SK-N-SH treated with all-trans-retinoic acid at 6 μM for 48 hours (cell line): ENCODE measurements around the gene NMT1.

Experiments used
- ATAC-seq: fragments of 200-7000 bp; cut with Tn5 transposase; 3 replicates; pipeline ENCODE4 v1.9.1; 2020; ENCODE audit warnings: mild to moderate bottlenecking, moderate library complexity
- ARNTL ChIP-seq: fragments of 450-650 bp; formaldehyde crosslinking; IDR thresholded peaks from 2 replicates; pipeline ENCODE4 v1.5.0; 2020; ENCODE audit warnings: low read depth, mild to moderate bottlenecking, moderate library complexity, borderline replicate concordance
- BACH2 ChIP-seq: fragments of 250-450 bp; sonication (Bioruptor Pico); IDR thresholded peaks from 2 replicates; pipeline ENCODE4 v1.9.0; 2021; ENCODE audit warnings: mild to moderate bottlenecking, borderline replicate concordance
- CSDC2 ChIP-seq: fragments of 250-450 bp; sonication (Bioruptor Pico); IDR thresholded peaks from 2 replicates; pipeline ENCODE4 v1.5.0; 2020; ENCODE audit warnings: mild to moderate bottlenecking, moderate library complexity
- ESRRG ChIP-seq: fragments of 250-450 bp; sonication (Bioruptor Pico); IDR thresholded peaks from 2 replicates; pipeline ENCODE4 v1.6.1; 2021; ENCODE audit warnings: mild to moderate bottlenecking
- ISL1 ChIP-seq: fragments of 250-450 bp; sonication (Bioruptor Pico); IDR thresholded peaks from 2 replicates; pipeline ENCODE4 v2.1.2; 2022; ENCODE audit warnings: mild to moderate bottlenecking, moderate library complexity
- OSR1 ChIP-seq: fragments of 250-450 bp; sonication (Bioruptor Pico); IDR thresholded peaks from 2 replicates; pipeline ENCODE4 v1.8.0; 2022; ENCODE audit warnings: moderate library complexity, mild to moderate bottlenecking, inconsistent platforms
- PPARA ChIP-seq: fragments of 250-450 bp; sonication (Bioruptor Pico); IDR thresholded peaks from 2 replicates; pipeline ENCODE4 v1.5.0; 2020; ENCODE audit warnings: mild to moderate bottlenecking, borderline replicate concordance
- RARB ChIP-seq: fragments of 250-450 bp; sonication (Bioruptor Pico); IDR thresholded peaks from 2 replicates; pipeline ENCODE4 v1.8.0; 2021; ENCODE audit warnings: mild to moderate bottlenecking, moderate library complexity
- SNAI2 ChIP-seq: fragments of 250-450 bp; sonication (Bioruptor Pico); IDR thresholded peaks from 2 replicates; pipeline ENCODE4 v1.5.0; 2020; ENCODE audit warnings: mild to moderate bottlenecking, moderate library complexity
- TCF4 ChIP-seq: fragments of 250-450 bp; sonication (Bioruptor Pico); IDR thresholded peaks from 2 replicates; pipeline ENCODE4 v1.8.0; 2021; ENCODE audit warnings: mild to moderate bottlenecking, moderate library complexity, borderline replicate concordance
- TOX ChIP-seq: fragments of 250-450 bp; sonication (Bioruptor Pico); IDR thresholded peaks from 2 replicates; pipeline ENCODE4 v1.8.0; 2021; ENCODE audit warnings: mild to moderate bottlenecking, moderate library complexity, borderline replicate concordance
- ZC3H10 ChIP-seq: fragments of 250-450 bp; sonication (Bioruptor Pico); IDR thresholded peaks from 2 replicates; pipeline ENCODE4 v1.5.1; 2021; ENCODE audit warnings: mild to moderate bottlenecking, moderate library complexity
- ZFP3 ChIP-seq: fragments of 250-450 bp; sonication (Bioruptor Pico); IDR thresholded peaks from 2 replicates; pipeline ENCODE4 v1.5.0; 2020; ENCODE audit warnings: mild to moderate bottlenecking, moderate library complexity
- ZFP30 ChIP-seq: fragments of 450-650 bp; formaldehyde crosslinking; IDR thresholded peaks from 2 replicates; pipeline ENCODE4 v1.5.0; 2022; ENCODE audit warnings: mild to moderate bottlenecking, moderate library complexity
- ZNF565 ChIP-seq: fragments of 450-650 bp; formaldehyde crosslinking; conservative IDR thresholded peaks from 2 replicates; pipeline ENCODE4 v1.5.0; 2020; ENCODE audit warnings: low read depth, mild to moderate bottlenecking, moderate library complexity
- ZNF70 ChIP-seq: fragments of 450-650 bp; formaldehyde crosslinking; IDR thresholded peaks from 2 replicates; pipeline ENCODE4 v1.5.0; 2020; ENCODE audit warnings: mild to moderate bottlenecking, moderate library complexity
- TF ChIP-seq, protein P1 (sequence below): fragments of 250-450 bp; sonication (Bioruptor Pico); IDR thresholded peaks from 2 replicates; pipeline ENCODE4 v1.5.1; 2020; ENCODE audit warnings: low read depth, mild to moderate bottlenecking, moderate library complexity
- TF ChIP-seq, protein P2 (sequence below): fragments of 250-450 bp; sonication (Bioruptor Pico); IDR thresholded peaks from 2 replicates; pipeline ENCODE4 v1.8.0; 2020; ENCODE audit warnings: mild to moderate bottlenecking, moderate library complexity, borderline replicate concordance
- TF ChIP-seq, protein P3 (sequence below): fragments of 250-450 bp; sonication (Bioruptor Pico); IDR thresholded peaks from 2 replicates; pipeline ENCODE4 v1.8.0; 2021; ENCODE audit warnings: low read depth, mild to moderate bottlenecking, moderate library complexity, borderline replicate concordance
- TF ChIP-seq, protein P4 (sequence below): fragments of 250-450 bp; sonication (Bioruptor Pico); IDR thresholded peaks from 2 replicates; pipeline ENCODE4 v1.5.0; 2020; ENCODE audit warnings: mild to moderate bottlenecking, moderate library complexity

Gene NMT1

DNA sequence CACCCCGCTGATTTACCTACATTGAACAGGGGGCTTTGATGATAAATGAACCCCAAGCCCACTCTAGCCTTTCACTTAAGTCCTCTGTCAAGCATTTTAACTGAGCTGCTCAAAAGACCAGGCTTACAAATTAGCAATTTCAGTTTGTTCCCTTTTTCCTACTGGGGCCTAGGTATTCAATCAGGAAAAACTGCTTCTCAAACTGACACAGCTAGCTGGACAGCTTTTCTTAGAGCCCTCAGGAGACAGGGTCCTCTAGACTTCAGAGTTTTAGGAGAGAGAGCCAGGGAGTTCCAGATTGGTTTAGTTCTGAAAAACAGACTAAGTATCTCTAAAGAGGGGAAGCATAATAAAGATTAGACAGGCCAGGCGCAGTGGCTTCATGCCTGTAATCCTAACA is 94.4 kb downstream of the NMT1 start:
- no peak for TF ChIP-seq PPARA (CRISPR knock-in tag)
- no peak for TF ChIP-seq ZNF70 (CRISPR knock-in tag)
- TF ChIP-seq, protein P1, sequence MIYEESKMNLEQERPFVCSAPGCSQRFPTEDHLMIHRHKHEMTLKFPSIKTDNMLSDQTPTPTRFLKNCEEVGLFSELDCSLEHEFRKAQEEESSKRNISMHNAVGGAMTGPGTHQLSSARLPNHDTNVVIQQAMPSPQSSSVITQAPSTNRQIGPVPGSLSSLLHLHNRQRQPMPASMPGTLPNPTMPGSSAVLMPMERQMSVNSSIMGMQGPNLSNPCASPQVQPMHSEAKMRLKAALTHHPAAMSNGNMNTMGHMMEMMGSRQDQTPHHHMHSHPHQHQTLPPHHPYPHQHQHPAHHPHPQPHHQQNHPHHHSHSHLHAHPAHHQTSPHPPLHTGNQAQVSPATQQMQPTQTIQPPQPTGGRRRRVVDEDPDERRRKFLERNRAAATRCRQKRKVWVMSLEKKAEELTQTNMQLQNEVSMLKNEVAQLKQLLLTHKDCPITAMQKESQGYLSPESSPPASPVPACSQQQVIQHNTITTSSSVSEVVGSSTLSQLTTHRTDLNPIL (CRISPR knock-in tag) = no peak
- TF ChIP-seq ESRRG (CRISPR knock-in tag) = no peak
- TF ChIP-seq, protein P2, sequence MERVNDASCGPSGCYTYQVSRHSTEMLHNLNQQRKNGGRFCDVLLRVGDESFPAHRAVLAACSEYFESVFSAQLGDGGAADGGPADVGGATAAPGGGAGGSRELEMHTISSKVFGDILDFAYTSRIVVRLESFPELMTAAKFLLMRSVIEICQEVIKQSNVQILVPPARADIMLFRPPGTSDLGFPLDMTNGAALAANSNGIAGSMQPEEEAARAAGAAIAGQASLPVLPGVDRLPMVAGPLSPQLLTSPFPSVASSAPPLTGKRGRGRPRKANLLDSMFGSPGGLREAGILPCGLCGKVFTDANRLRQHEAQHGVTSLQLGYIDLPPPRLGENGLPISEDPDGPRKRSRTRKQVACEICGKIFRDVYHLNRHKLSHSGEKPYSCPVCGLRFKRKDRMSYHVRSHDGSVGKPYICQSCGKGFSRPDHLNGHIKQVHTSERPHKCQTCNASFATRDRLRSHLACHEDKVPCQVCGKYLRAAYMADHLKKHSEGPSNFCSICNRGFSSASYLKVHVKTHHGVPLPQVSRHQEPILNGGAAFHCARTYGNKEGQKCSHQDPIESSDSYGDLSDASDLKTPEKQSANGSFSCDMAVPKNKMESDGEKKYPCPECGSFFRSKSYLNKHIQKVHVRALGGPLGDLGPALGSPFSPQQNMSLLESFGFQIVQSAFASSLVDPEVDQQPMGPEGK (CRISPR knock-in tag) = no peak
- TF ChIP-seq TOX (CRISPR knock-in tag) = no peak
- no peak for TF ChIP-seq ARNTL
- no peak for TF ChIP-seq OSR1 (CRISPR knock-in tag)
- no peak for TF ChIP-seq ZNF565
- no peak for TF ChIP-seq BACH2 (CRISPR knock-in tag)
- TF ChIP-seq, protein P3, sequence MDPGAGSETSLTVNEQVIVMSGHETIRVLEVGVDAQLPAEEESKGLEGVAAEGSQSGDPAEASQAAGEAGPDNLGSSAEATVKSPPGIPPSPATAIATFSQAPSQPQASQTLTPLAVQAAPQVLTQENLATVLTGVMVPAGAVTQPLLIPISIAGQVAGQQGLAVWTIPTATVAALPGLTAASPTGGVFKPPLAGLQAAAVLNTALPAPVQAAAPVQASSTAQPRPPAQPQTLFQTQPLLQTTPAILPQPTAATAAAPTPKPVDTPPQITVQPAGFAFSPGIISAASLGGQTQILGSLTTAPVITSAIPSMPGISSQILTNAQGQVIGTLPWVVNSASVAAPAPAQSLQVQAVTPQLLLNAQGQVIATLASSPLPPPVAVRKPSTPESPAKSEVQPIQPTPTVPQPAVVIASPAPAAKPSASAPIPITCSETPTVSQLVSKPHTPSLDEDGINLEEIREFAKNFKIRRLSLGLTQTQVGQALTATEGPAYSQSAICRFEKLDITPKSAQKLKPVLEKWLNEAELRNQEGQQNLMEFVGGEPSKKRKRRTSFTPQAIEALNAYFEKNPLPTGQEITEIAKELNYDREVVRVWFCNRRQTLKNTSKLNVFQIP (CRISPR knock-in tag) = no peak
- no peak for TF ChIP-seq TCF4 (CRISPR knock-in tag)
- ATAC-seq = no peak

DNA sequence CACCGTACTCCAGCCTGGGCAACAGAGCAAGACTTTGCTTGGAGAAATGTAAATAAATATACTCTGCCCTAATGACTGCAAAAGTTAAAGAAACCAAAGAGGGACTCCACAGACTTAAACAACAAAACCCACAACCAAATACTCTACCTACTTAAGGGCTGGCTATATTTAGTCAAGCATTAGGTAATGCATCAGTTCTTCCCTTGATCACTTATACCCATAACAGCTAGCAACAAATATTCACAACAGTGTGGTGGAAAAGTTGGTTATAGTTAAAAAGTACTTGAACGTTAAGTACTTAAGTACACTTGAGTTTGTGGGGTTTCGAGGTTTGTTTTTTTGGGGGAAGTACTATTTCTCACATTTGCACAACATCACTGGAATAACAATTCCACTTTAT is 95.1 kb downstream of the NMT1 start:
- ATAC-seq = no peak
- TF ChIP-seq ZFP30 (CRISPR knock-in tag) = no peak
- TF ChIP-seq ZNF565 = no peak
- TF ChIP-seq, protein P1 (CRISPR knock-in tag) = no peak
- TF ChIP-seq ESRRG (CRISPR knock-in tag) = no peak
- TF ChIP-seq RARB (CRISPR knock-in tag) = no peak
- TF ChIP-seq OSR1 (CRISPR knock-in tag) = no peak
- no peak for TF ChIP-seq ISL1 (CRISPR knock-in tag)
- TF ChIP-seq, protein P2 (CRISPR knock-in tag) = no peak
- TF ChIP-seq ZC3H10 = no peak
- no peak for TF ChIP-seq BACH2 (CRISPR knock-in tag)
- TF ChIP-seq PPARA (CRISPR knock-in tag) = no peak
- TF ChIP-seq, protein P4, sequence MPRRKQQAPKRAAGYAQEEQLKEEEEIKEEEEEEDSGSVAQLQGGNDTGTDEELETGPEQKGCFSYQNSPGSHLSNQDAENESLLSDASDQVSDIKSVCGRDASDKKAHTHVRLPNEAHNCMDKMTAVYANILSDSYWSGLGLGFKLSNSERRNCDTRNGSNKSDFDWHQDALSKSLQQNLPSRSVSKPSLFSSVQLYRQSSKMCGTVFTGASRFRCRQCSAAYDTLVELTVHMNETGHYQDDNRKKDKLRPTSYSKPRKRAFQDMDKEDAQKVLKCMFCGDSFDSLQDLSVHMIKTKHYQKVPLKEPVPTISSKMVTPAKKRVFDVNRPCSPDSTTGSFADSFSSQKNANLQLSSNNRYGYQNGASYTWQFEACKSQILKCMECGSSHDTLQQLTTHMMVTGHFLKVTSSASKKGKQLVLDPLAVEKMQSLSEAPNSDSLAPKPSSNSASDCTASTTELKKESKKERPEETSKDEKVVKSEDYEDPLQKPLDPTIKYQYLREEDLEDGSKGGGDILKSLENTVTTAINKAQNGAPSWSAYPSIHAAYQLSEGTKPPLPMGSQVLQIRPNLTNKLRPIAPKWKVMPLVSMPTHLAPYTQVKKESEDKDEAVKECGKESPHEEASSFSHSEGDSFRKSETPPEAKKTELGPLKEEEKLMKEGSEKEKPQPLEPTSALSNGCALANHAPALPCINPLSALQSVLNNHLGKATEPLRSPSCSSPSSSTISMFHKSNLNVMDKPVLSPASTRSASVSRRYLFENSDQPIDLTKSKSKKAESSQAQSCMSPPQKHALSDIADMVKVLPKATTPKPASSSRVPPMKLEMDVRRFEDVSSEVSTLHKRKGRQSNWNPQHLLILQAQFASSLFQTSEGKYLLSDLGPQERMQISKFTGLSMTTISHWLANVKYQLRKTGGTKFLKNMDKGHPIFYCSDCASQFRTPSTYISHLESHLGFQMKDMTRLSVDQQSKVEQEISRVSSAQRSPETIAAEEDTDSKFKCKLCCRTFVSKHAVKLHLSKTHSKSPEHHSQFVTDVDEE (CRISPR knock-in tag) = no peak
- TF ChIP-seq ZNF70 (CRISPR knock-in tag) = no peak
- no peak for TF ChIP-seq SNAI2 (CRISPR knock-in tag)
- no peak for TF ChIP-seq ARNTL
- TF ChIP-seq ZFP3 (CRISPR knock-in tag) = no peak
- TF ChIP-seq CSDC2 (CRISPR knock-in tag) = no peak
- no peak for TF ChIP-seq TOX (CRISPR knock-in tag)
